Activated T-helper 1 cell treated with Interleukin-2 at 50 U/mL for 16 hours (primary cell): ENCODE measurements around the gene GALNT17.

Experiments used
- DNase-seq: peaks from one replicate; pipeline ENCODE4 v3.0.0-alpha.2; 2020; ENCODE audit warnings: low read depth

Gene GALNT17

GRCh38 chr7:71285571-71286145, 153.7 kb downstream of the GALNT17 start:
- no peak for DNase-seq

GRCh38 chr7:71286336-71286735, 154.4 kb downstream of the GALNT17 start:
- no peak for DNase-seq

GRCh38 chr7:71286924-71287323, 155.0 kb downstream of the GALNT17 start:
- DNase-seq = no peak

- DNase-seq = no peak
Observed at GRCh38 chr7:71290452-71290851, 158.5 kb downstream of the GALNT17 start.

- no peak for DNase-seq
Observed at GRCh38 chr7:71298378-71298777, 166.4 kb downstream of the GALNT17 start.

- no peak for DNase-seq
Observed at GRCh38 chr7:71300086-71300485, 168.1 kb downstream of the GALNT17 start.

- no peak for DNase-seq
Observed at GRCh38 chr7:71300603-71301002, 168.7 kb downstream of the GALNT17 start.

GRCh38 chr7:71301167-71301566, 169.2 kb downstream of the GALNT17 start:
- no peak for DNase-seq

- no peak for DNase-seq
Observed at GRCh38 chr7:71303566-71303965, 171.6 kb downstream of the GALNT17 start.

GRCh38 chr7:71308096-71308495, 176.2 kb downstream of the GALNT17 start:
- no peak for DNase-seq

GRCh38 chr7:71311576-71311975, 179.6 kb downstream of the GALNT17 start:
- DNase-seq = no peak

GRCh38 chr7:71312755-71313490, 181.0 kb downstream of the GALNT17 start:
- no peak for DNase-seq

- no peak for DNase-seq
Observed at GRCh38 chr7:71313553-71313952, 181.6 kb downstream of the GALNT17 start.

GRCh38 chr7:71320916-71321315, 189.0 kb downstream of the GALNT17 start:
- DNase-seq = no peak

GRCh38 chr7:71322201-71322600, 190.3 kb downstream of the GALNT17 start:
- DNase-seq = no peak

GRCh38 chr7:71323726-71324125, 191.8 kb downstream of the GALNT17 start:
- no peak for DNase-seq

- no peak for DNase-seq
Observed at GRCh38 chr7:71325151-71325550, 193.2 kb downstream of the GALNT17 start.

- DNase-seq = no peak
Observed at GRCh38 chr7:71326595-71326994, 194.7 kb downstream of the GALNT17 start.

- DNase-seq = no peak
Observed at GRCh38 chr7:71327946-71328345, 196.0 kb downstream of the GALNT17 start.

- no peak for DNase-seq
Observed at GRCh38 chr7:71329030-71329660, 197.2 kb downstream of the GALNT17 start.

GRCh38 chr7:71332207-71332606, 200.3 kb downstream of the GALNT17 start:
- no peak for DNase-seq

GRCh38 chr7:71334541-71334940, 202.6 kb downstream of the GALNT17 start:
- DNase-seq = no peak

- DNase-seq = no peak
Observed at GRCh38 chr7:71338866-71339265, 206.9 kb downstream of the GALNT17 start.
